B cell (primary cell): ENCODE results near the gene POFUT1.

Experiments
- EZH2 ChIP-seq: IDR thresholded peaks from 2 replicates; pipeline ENCODE4 v1.6.1; 2012; ENCODE audit warnings: borderline replicate concordance, low read depth, mild to moderate bottlenecking, moderate library complexity, low read length; ENCODE audit not compliant: insufficient read depth, poor library complexity, severe bottlenecking
- TF ChIP-seq, protein P1 (sequence below): fragments of 200-600 bp; IDR thresholded peaks from one replicate; pipeline ENCODE4 v1.8.0; 2022; ENCODE audit warnings: antibody characterized with exemption, mild to moderate bottlenecking

- TF ChIP-seq, protein P1, sequence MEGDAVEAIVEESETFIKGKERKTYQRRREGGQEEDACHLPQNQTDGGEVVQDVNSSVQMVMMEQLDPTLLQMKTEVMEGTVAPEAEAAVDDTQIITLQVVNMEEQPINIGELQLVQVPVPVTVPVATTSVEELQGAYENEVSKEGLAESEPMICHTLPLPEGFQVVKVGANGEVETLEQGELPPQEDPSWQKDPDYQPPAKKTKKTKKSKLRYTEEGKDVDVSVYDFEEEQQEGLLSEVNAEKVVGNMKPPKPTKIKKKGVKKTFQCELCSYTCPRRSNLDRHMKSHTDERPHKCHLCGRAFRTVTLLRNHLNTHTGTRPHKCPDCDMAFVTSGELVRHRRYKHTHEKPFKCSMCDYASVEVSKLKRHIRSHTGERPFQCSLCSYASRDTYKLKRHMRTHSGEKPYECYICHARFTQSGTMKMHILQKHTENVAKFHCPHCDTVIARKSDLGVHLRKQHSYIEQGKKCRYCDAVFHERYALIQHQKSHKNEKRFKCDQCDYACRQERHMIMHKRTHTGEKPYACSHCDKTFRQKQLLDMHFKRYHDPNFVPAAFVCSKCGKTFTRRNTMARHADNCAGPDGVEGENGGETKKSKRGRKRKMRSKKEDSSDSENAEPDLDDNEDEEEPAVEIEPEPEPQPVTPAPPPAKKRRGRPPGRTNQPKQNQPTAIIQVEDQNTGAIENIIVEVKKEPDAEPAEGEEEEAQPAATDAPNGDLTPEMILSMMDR, result no peak
- no peak for TF ChIP-seq EZH2
Measured at GRCh38 chr20:32244959-32245358, 37.3 kb downstream of the POFUT1 start.
